Fibroblast of skin of abdomen (primary cell): ENCODE measurements around the gene ARHGAP29. TPM values are rescaled to one million over a fixed set of nuclear protein-coding genes. Genes with fewer than 3 reads are reported as not detected.

Experiments used
- DNase-seq: peaks from one replicate; pipeline ENCODE4 v3.0.0-alpha.2; 2013
- polyA plus RNA-seq, 2 experiments: library from polyadenylated mRNA; unstranded; fragments of 120-200 nt; gene quantifications; one replicate each; pipeline ENCODE4 v1.2.1, GENCODE V29; 2013; ENCODE audit not compliant: insufficient read length in 2 of 2

ARHGAP29 gene
- 4.4 TPM for polyA plus RNA-seq (2013, experiment 1 of 2; ENCODE audit: insufficient read length)
- polyA plus RNA-seq (2013, experiment 2 of 2; ENCODE audit: insufficient read length): 4.1 TPM

- DNase-seq: peak; percentile 63
Observed at GRCh38 chr1:94237291-94238226, at the start of gene ARHGAP29. Gene ARHGAP29, minus strand, starts transcription at chr1:94237584. Its CDS starts 5,973 bp downstream, at chr1:94231611.

- DNase-seq: no peak
Observed at GRCh38 chr1:94286864-94287437, 49.6 kb upstream of the ARHGAP29 start.

GRCh38 chr1:94285031-94285654 is 47.8 kb upstream of the ARHGAP29 start:
- peak; percentile 22 for DNase-seq

- DNase-seq: no peak
Observed at GRCh38 chr1:94284476-94284875, 47.1 kb upstream of the ARHGAP29 start.

- peak; percentile 14 for DNase-seq
Observed at GRCh38 chr1:94283462-94283861, 46.1 kb upstream of the ARHGAP29 start.

- DNase-seq: no peak
Observed at GRCh38 chr1:94282143-94282711, 44.8 kb upstream of the ARHGAP29 start.

GRCh38 chr1:94281361-94282142 is 44.2 kb upstream of the ARHGAP29 start:
- no peak for DNase-seq

- DNase-seq: no peak
Observed at GRCh38 chr1:94280541-94280940, 43.2 kb upstream of the ARHGAP29 start.

- no peak for DNase-seq
Observed at GRCh38 chr1:94279462-94279861, 42.1 kb upstream of the ARHGAP29 start.

- DNase-seq: no peak
Observed at GRCh38 chr1:94279038-94279437, 41.7 kb upstream of the ARHGAP29 start.

GRCh38 chr1:94276988-94277434 is 39.6 kb upstream of the ARHGAP29 start:
- DNase-seq: no peak

- DNase-seq: no peak
Observed at GRCh38 chr1:94275083-94275482, 37.7 kb upstream of the ARHGAP29 start.

GRCh38 chr1:94274561-94274960 is 37.2 kb upstream of the ARHGAP29 start:
- DNase-seq: no peak

- no peak for DNase-seq
Observed at GRCh38 chr1:94273111-94273510, 35.7 kb upstream of the ARHGAP29 start.

- DNase-seq: no peak
Observed at GRCh38 chr1:94272388-94272787, 35.0 kb upstream of the ARHGAP29 start.

GRCh38 chr1:94271373-94271772 is 34.0 kb upstream of the ARHGAP29 start:
- DNase-seq: no peak

- DNase-seq: peak; percentile 84
Observed at GRCh38 chr1:94270801-94271203, 33.4 kb upstream of the ARHGAP29 start.

GRCh38 chr1:94269921-94270320 is 32.5 kb upstream of the ARHGAP29 start:
- DNase-seq: no peak

GRCh38 chr1:94265906-94266305 is 28.5 kb upstream of the ARHGAP29 start:
- no peak for DNase-seq

- no peak for DNase-seq
Observed at GRCh38 chr1:94265011-94265422, 27.6 kb upstream of the ARHGAP29 start.

- DNase-seq: no peak
Observed at GRCh38 chr1:94260635-94261387, 23.4 kb upstream of the ARHGAP29 start.
